K562 (cell line): ENCODE measurements around the gene TRIM65. TPM values are rescaled to one million over a fixed set of nuclear protein-coding genes. Genes with fewer than 3 reads are reported as not detected.

Experiments
- ATAC-seq: fragments of 200-7000 bp; cut with Tn5 transposase; 3 replicates; pipeline ENCODE4 v1.9.1; 2020; ENCODE audit warnings: moderate library complexity
- BruUV-seq: library from RNA; stranded (reverse); fragments of 400-500 nt; replicated peaks from 2 replicates; lab custom pipeline; 2021; lab: Mats Ljungman, UMichigan
- CTCF ChIA-PET: fragments of 300-600 bp; formaldehyde crosslinking; extraction: SDS; loops from one replicate; lab custom pipeline; 2021; ENCODE audit warnings: low intra/inter-chr PET ratio; lab: Yijun Ruan, JAX
- POLR2A ChIA-PET: fragments of 300-600, 350-650 bp; sonication (Branson Sonifier 250); formaldehyde crosslinking; extraction: SDS; loops from one replicate; lab custom pipeline; 2021; ENCODE audit warnings: antibody characterized with exemption, inconsistent platforms; lab: Yijun Ruan, JAX
- DNase-seq, 4 experiments: peaks; one replicate each; pipeline versions ENCODE4 v3.0.0 to v3.0.0-alpha.2; 2011 to 2018; ENCODE audit warnings: low spot score in 3 of 4, mixed read lengths in 3 of 4; ENCODE audit errors: extremely low read depth in 1 of 4
- FAIRE-seq: peaks from 2 replicates; lab custom pipeline; 2011; peaks lifted over from hg19 to GRCh38; lab: Jason Lieb, UNC
- H2AFZ ChIP-seq: 2 replicates; pipeline ENCODE4 v1.6.0; 2011; ENCODE audit warnings: low read depth, low read length, control low read depth, inconsistent platforms
- H3K27ac ChIP-seq: fragments of 200-600 bp; 3 replicates; pipeline ENCODE4 v1.8.0; 2011; ENCODE audit warnings: low read depth, mild to moderate bottlenecking, control low read depth, inconsistent platforms, low read length, moderate library complexity, mixed read lengths; ENCODE audit errors: extremely low read depth
- H3K27me3 ChIP-seq, 2 experiments: fragments of 300-600 bp in 1 of 2; 2 replicates in 1 of 2; 3 replicates in 1 of 2; pipeline versions ENCODE4 v1.6.0 to v1.8.0; 2011; ENCODE audit warnings: inconsistent platforms in 2 of 2, low read length in 2 of 2, mild to moderate bottlenecking in 1 of 2, mixed read lengths in 1 of 2, moderate library complexity in 1 of 2; ENCODE audit not compliant: control insufficient read depth in 2 of 2, insufficient read depth in 2 of 2
- H3K36me3 ChIP-seq: fragments of 300-600 bp; 3 replicates; pipeline ENCODE4 v1.8.0; 2011; ENCODE audit warnings: mild to moderate bottlenecking, low read length, inconsistent platforms; ENCODE audit not compliant: control insufficient read depth, insufficient read depth
- H3K4me1 ChIP-seq, 2 experiments: fragments of 200-600 bp in 1 of 2; replicated peaks in 1 of 2; 2 replicates in 1 of 2; 3 replicates in 1 of 2; pipeline versions ENCODE4 v1.5.1 to v1.8.0; 2011; ENCODE audit warnings: inconsistent platforms in 2 of 2, low read length in 2 of 2, mild to moderate bottlenecking in 1 of 2, mixed read lengths in 1 of 2, moderate library complexity in 1 of 2; ENCODE audit not compliant: control insufficient read depth in 2 of 2, insufficient read depth in 2 of 2
- H3K4me2 ChIP-seq: 2 replicates; pipeline ENCODE4 v1.6.1; 2011; ENCODE audit warnings: low read length, control low read depth, inconsistent platforms, mixed read lengths; ENCODE audit not compliant: insufficient read depth
- H3K4me3 ChIP-seq: fragments of 200-600 bp; sonication (generic), shearing (Covaris generic); 2 replicates; pipeline ENCODE4 v1.5.1; 2016; ENCODE audit warnings: control low read depth, inconsistent platforms
- H3K79me2 ChIP-seq: fragments of 200-600 bp; 3 replicates; pipeline ENCODE4 v1.8.0; 2011; ENCODE audit warnings: low read length, inconsistent platforms; ENCODE audit not compliant: control insufficient read depth, insufficient read depth
- H3K9ac ChIP-seq, 2 experiments: 2 replicates each; pipeline versions ENCODE4 v1.6.0 to v1.6.1; 2011; ENCODE audit warnings: low read depth in 2 of 2, low read length in 2 of 2, control low read depth in 1 of 2, inconsistent platforms in 1 of 2, mild to moderate bottlenecking in 1 of 2, mixed read lengths in 1 of 2; ENCODE audit not compliant: insufficient read depth in 1 of 2
- H3K9me1 ChIP-seq: one replicate; pipeline ENCODE4 v1.6.0; 2011; ENCODE audit warnings: inconsistent platforms, mild to moderate bottlenecking, low read length, moderate library complexity; ENCODE audit not compliant: control insufficient read depth, insufficient read depth
- H3K9me3 ChIP-seq: replicated peaks from 2 replicates; pipeline ENCODE4 v1.5.1; 2011; ENCODE audit warnings: low read depth, low read length, inconsistent platforms; ENCODE audit not compliant: control insufficient read depth, insufficient read depth
- H4K20me1 ChIP-seq: replicated peaks from 2 replicates; pipeline ENCODE4 v1.6.1; 2011; ENCODE audit warnings: low read length, inconsistent platforms, mixed read lengths; ENCODE audit not compliant: control insufficient read depth, insufficient read depth
- GATAD2B ChIP-seq: fragments of 450-650 bp; IDR thresholded peaks from 2 replicates; pipeline ENCODE4 v1.6.1; 2017; ENCODE audit warnings: mild to moderate bottlenecking, borderline replicate concordance
- POLR2G ChIP-seq: fragments of 200-400 bp; formaldehyde crosslinking; IDR thresholded peaks from 2 replicates; pipeline ENCODE4 v1.6.1; 2017; ENCODE audit warnings: low read depth, mild to moderate bottlenecking, antibody characterized with exemption, low read length, moderate library complexity
- RBFOX2 ChIP-seq: fragments of 200-400 bp; formaldehyde crosslinking; IDR thresholded peaks from 2 replicates; pipeline ENCODE4 v1.6.1; 2017; ENCODE audit warnings: low read depth, mild to moderate bottlenecking, low read length, moderate library complexity
- TCFL5 ChIP-seq: fragments of 250-450 bp; sonication (Bioruptor Pico); conservative IDR thresholded peaks from 2 replicates; pipeline ENCODE4 v1.6.1; 2021; ENCODE audit warnings: mild to moderate bottlenecking, moderate library complexity, matching md5 sums
- TFAP4 ChIP-seq: sonication (generic); formaldehyde crosslinking; IDR thresholded peaks from 2 replicates; pipeline ENCODE4 v1.8.0; 2022; ENCODE audit warnings: missing genetic modification reagents, mild to moderate bottlenecking, moderate library complexity, borderline replicate concordance
- WGBS: fragments of 100-300 bp; shearing (Covaris generic); methylation state at CpG from one replicate; pipeline ENCODE4 v1.1.6; 2016; ENCODE audit warnings: low coverage, mixed read lengths; ENCODE audit not compliant: insufficient coverage; ENCODE audit errors: missing lambda C conversion rate; 5-methylcytosine and 5-hydroxymethylcytosine counted together
- in situ Hi-C: fragments of 300-500 bp; cut with MboI; formaldehyde crosslinking; loops from 4 replicates; pipeline ENCODE4 v1.15.0; 2018; ENCODE audit warnings: inconsistent platforms, mixed read lengths
- intact Hi-C: fragments of 100-400 bp; cut with micrococcal nuclease; formaldehyde crosslinking; loops from 2 replicates; pipeline ENCODE4 v1.14.2; 2022
- polyA plus RNA-seq, 8 experiments: library from polyadenylated mRNA; depleted of rRNA in 4 of 8; stranded (reverse) in 5 of 8; unstranded in 3 of 8; fragments of >200 nt; fragmentation: Nextera tagmentation in 2 of 8; fragmentation: Illumina TruSeq in 1 of 8; extraction: Ambion mirVana in 2 of 8; extraction: Trizol in 1 of 8; gene quantifications; 2 replicates each; pipeline versions ENCODE4 v1.2.1 to v1.2.3, GENCODE V29; 2011 to 2014; ENCODE audit warnings: inconsistent platforms in 1 of 8, missing spikeins in 1 of 8
- total RNA-seq, 7 experiments: library from RNA; depleted of rRNA in 6 of 7; stranded (reverse); fragments of >200 nt in 6 of 7; fragmentation: Illumina TruSeq in 2 of 7; extraction: Trizol in 2 of 7; gene quantifications; 2 replicates each; pipeline versions ENCODE4 v1.2.1 to v1.2.3, GENCODE V29; 2011 to 2021; ENCODE audit warnings: low replicate concordance in 1 of 7

The TRIM65 gene
- total and polyA plus RNA-seq, 9 of the 15 experiments (the other 6 are each of a cell fraction or from before 2014, with no cell fraction given) = 2.8 to 45.7 (median 22.9) TPM

- H3K79me2 ChIP-seq = peaks cover 31% of the 10 kb centered on the region
- ChIA-PET CTCF (no interaction called here), POLR2A (interaction anchor here (0.6 to 15.9 kb wide), 12 partner anchors 9 to 354 kb away, joined by 3 to 169 read pairs (median 4); partner anchors contain the start of genes TRIM47 and WBP2)
- no peaks in the 10 kb centered on the region for H3K27me3 ChIP-seq
- H3K9me1 ChIP-seq = peaks cover 4% of the 10 kb centered on the region
- no peak for DNase-seq
- intact Hi-C loops = no loop called here
- ATAC-seq = no peak
- TF ChIP-seq RBFOX2 = peak; percentile 54
- TF ChIP-seq GATAD2B = no peak
- peak; percentile 60; the same call in 1 of the 2 replicates for TF ChIP-seq POLR2G
- TF ChIP-seq TCFL5 (CRISPR knock-in tag) = no peak
- peak; percentile 17; the same call in 1 of the 2 replicates for TF ChIP-seq TFAP4 (CRISPR knock-in tag)
- in situ Hi-C loops = no loop called here
- BruUV-seq = no TSS peak
- H3K4me2 ChIP-seq = no peak overlapping the region
- peak overlapping the region in 1 of 2 experiments; percentile 80; a peak in 2 of 4 replicates for H3K9ac ChIP-seq
- 97% methylated on average over 14 of the region's 16 CpGs for WGBS
- no peaks in the 10 kb centered on the region for H4K20me1 ChIP-seq
- no peak overlapping the region for H2AFZ ChIP-seq
- no peak overlapping the region for H3K27ac ChIP-seq
- H3K4me1 ChIP-seq = peaks cover 13 to 75% of the 10 kb centered on the region in 2 experiments; a peak in 4 of 5 replicates
- H3K9me3 ChIP-seq = no peaks in the 10 kb centered on the region
- no peak for FAIRE-seq
- H3K4me3 ChIP-seq = no peak overlapping the region
- peaks cover 40% of the 10 kb centered on the region; the same call in 1 of the 3 replicates for H3K36me3 ChIP-seq
Observed at GRCh38 chr17:75892556-75893224, 4.1 kb downstream of the TRIM65 start.
